ENCODE data around the gene FLNB.

The FLNB gene

GRCh38 chr3:58008141-58009025 lies at the start of gene FLNB:
Gene FLNB (plus strand): TSS chr3:58008422. CDS start chr3:58008565, 143 bp downstream.
- peak; percentile 60 for DNase-seq (ENCODE audit: low spot score)

GRCh38 chr3:57958642-57959422 lies 49.4 kb upstream of the FLNB start:
- no peak for DNase-seq (ENCODE audit: low spot score)

GRCh38 chr3:57959423-57960173 lies 48.6 kb upstream of the FLNB start:
- no peak for DNase-seq (ENCODE audit: low spot score)

GRCh38 chr3:57960174-57960505 lies 48.1 kb upstream of the FLNB start:
- no peak for DNase-seq (ENCODE audit: low spot score)

GRCh38 chr3:57961177-57961827 lies 46.9 kb upstream of the FLNB start:
- no peak for DNase-seq (ENCODE audit: low spot score)

GRCh38 chr3:57961828-57962447 lies 46.3 kb upstream of the FLNB start:
- no peak for DNase-seq (ENCODE audit: low spot score)

GRCh38 chr3:57962448-57962834 lies 45.8 kb upstream of the FLNB start:
- DNase-seq (ENCODE audit: low spot score): no peak

GRCh38 chr3:57963811-57964346 lies 44.3 kb upstream of the FLNB start:
- DNase-seq (ENCODE audit: low spot score): peak; percentile 63

- no peak for DNase-seq (ENCODE audit: low spot score)
These were observed 41.4 kb upstream of the FLNB start for GRCh38 chr3:57966829-57967228.

GRCh38 chr3:57967590-57967989 lies 40.6 kb upstream of the FLNB start:
- DNase-seq (ENCODE audit: low spot score): no peak

GRCh38 chr3:57968501-57968900 lies 39.7 kb upstream of the FLNB start:
- DNase-seq (ENCODE audit: low spot score): no peak

- DNase-seq (ENCODE audit: low spot score): no peak
These were observed 36.2 kb upstream of the FLNB start for GRCh38 chr3:57971975-57972374.

GRCh38 chr3:57972531-57973111 lies 35.6 kb upstream of the FLNB start:
- no peak for DNase-seq (ENCODE audit: low spot score)

GRCh38 chr3:57973715-57974477 lies 34.3 kb upstream of the FLNB start:
- no peak for DNase-seq (ENCODE audit: low spot score)

GRCh38 chr3:57974796-57975388 lies 33.3 kb upstream of the FLNB start:
- no peak for DNase-seq (ENCODE audit: low spot score)

- no peak for DNase-seq (ENCODE audit: low spot score)
These were observed 30.4 kb upstream of the FLNB start for GRCh38 chr3:57977818-57978235.

GRCh38 chr3:57978316-57978715 lies 29.9 kb upstream of the FLNB start:
- DNase-seq (ENCODE audit: low spot score): no peak

- DNase-seq (ENCODE audit: low spot score): no peak
These were observed 27.8 kb upstream of the FLNB start for GRCh38 chr3:57980416-57980815.

- no peak for DNase-seq (ENCODE audit: low spot score)
These were observed 26.6 kb upstream of the FLNB start for GRCh38 chr3:57981483-57982087.
